Measurements from ENCODE around the gene SLC10A3.
"Not testable (repeated sequence)": the region's sequence is repeated elsewhere in the genome, so short reads cannot be mapped to it uniquely, and the experiment has no call there.

Gene SLC10A3

DNA sequence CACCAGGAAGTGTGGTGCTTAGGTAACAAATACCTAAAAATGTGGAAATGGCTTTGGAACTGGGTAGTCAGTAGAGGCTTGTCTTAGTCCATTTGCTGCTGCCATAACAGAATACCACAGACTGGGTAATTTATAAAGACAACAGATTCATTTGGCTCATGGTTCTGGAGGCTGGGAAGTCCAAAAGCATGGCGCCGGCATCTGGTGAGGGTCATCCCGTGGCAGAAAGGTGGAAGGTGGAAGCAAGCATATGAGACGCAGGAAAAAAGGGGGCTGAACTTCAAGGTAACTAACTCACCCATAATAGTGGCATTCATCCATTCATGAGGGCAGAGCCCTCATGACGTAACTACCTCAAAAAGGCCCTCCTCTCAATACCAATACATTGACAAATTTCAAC is 19.0 kb upstream of the SLC10A3 start:
- no peak for DNase-seq

DNA sequence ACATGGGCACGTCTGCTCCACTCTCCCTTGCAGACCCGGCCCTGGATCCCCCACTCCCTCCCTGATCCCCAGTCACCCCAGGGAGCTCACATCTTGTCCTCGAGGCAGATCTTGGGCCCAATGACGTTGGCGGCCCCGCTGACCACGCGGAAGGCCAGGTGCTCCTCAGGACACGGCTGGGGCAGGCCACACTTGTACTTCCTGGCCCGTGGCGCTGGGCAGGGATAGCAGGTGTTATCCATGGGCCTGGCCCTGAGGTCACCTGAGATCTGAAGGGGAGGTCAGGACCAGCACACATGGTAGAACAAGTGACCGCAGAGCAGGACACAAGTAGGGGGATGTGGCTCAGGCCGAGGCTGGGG is 17.9 kb upstream of the SLC10A3 start:
- DNase-seq: no peak

DNA sequence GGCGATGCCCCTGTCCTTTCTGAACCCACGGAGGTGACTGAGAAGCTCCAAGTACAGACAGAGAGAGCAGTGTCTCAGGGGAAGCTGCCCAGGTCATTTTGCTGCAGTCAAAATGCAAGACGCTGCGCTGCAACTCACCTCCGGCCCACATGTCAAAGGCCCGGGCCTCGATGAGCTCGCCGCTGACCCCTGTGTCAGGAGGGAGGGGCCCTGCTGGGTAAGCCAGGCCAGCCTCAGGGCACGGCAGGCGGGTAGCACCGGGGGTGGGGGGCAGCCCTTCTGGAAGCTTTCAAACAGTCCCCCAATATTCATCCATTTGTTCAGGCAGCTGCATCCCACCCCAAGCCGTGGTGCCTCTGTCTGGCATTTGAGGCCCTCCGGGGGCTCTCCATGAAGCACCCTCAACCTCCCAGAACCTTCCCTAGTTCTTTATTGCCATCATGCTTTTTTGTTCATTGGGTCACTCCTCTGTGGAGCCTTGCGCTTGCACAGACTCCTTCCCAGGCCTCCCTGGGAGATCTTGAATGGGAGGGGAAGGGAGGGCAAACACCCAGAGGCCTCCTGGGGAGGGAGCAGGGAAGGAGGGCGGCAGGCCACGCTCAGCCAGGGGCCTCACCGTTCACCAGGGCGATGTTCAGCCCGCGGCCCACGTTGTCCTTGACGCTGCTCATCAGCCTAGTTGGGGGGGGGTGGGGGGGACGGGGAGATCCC is 17.4 kb upstream of the SLC10A3 start:
- no peak for DNase-seq

DNA sequence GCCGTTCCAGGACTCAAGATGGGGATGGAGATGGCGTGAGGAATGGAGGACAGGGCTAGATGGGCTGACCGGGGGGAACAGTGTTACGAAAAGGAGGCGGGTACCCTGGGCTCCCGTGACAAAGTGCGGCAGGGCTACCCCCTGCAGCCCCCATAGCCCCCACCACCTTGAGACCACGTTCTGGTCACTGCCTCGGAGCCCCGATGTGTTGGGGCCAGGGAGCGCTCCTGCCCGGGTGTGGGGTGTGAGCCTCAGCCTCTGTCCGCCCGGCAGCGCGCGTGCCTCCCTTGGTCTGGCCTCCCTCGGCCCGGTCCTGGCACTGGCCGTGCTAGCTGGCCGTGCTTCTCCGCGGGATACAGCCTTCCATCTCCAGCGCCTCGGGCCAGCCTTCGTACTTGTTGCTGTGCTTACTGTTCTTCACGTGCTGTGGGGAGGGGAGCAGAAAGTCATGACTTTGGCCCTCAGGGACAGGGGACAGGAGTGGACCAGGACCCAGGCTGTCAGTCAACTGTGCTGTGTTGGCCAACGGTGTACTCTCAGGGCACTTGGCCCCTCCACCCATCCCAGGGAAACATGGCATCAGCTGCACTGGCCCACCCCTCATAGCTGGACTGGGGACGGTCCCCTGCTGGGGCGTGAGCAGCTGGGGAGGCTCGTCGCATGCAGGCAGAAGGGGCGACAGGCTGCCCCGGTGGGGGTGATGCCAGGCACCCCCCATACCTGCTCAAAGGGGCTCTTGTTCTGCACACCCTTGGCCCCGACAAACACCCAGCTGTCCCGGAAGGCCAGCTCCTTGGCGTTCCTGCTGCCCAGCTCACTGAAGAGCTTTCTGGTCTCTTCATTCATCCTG is 16.3 kb upstream of the SLC10A3 start:
- no peak for DNase-seq

DNA sequence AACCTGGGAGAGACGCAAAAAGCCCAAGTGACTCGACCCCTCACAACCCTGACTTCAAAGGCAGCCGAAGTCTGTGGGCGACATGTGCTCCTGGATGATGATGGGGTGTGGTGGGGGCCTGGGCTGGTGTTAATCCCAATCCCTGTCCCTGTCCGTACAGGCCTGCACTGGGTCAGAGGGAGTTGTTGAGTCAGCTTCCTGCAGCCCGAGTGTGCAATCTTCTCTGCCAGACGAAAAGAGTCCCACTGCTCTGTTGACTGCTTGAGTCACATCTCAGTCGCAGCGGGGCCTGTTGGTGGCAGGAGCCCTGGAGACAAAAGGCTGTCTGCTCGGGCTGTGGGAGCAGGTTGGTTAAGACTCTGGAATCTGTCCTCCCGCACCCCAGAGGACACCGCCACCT is 15.3 kb upstream of the SLC10A3 start:
- DNase-seq: peak; percentile 89

DNA sequence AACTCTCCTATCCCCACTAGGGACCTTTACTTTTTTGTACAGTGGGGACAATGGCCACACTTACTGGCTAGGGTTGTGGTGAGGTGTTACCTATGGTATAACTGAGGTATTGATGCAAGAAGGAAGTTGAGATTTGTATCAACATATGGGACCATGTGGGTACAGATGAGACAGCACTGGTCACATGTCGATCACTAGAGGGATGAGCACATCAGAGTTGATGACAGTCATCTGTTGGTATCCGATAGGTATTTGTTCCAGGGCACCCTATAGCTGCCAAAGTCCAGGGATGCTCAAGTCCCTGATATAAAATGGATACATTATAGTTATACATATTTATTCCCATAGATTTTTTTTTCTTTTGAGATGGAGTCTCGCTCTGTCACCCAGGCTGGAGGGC is 12.6 kb upstream of the SLC10A3 start:
- DNase-seq: no peak

DNA sequence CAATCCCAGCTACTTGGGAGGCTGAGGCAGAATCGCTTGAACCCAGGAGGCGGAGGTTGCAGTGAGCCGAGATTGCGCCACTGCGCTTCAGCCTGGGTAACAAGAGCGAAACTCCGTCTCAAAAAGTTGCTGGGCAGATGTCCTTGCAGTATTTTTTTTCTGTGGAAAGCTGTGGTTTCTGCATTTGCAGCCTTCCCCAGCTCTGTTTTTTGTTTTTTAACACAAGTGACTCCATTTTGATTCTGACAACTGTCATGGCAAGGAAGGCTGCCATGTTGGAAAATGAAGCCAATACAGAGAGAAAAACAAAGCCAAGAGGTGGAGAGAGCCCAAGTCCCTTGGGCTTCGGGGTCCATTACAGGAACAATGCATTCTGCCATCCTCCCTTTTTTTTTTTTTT is 11.7 kb upstream of the SLC10A3 start:
- DNase-seq: no peak

DNA sequence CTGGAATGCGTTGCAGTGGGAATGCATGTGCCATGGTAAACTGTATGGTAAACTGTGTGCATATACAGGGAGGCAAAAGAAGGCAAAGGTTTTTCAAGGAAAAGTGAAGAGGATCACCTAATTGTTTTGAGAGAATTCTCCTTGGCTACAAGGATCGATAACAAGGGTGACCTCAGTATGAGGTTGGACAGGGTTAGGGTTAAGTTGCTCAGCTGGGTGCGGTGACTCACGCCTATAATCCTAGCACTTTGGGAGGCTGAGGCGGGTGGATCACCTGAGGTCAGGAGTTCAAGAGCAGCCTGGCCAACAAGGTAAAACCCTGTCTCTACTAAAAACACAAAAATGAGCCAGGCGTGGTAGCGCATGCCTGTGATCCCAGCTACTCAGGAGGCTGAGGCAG is 11.0 kb upstream of the SLC10A3 start:
- DNase-seq: not testable (repeated sequence)

DNA sequence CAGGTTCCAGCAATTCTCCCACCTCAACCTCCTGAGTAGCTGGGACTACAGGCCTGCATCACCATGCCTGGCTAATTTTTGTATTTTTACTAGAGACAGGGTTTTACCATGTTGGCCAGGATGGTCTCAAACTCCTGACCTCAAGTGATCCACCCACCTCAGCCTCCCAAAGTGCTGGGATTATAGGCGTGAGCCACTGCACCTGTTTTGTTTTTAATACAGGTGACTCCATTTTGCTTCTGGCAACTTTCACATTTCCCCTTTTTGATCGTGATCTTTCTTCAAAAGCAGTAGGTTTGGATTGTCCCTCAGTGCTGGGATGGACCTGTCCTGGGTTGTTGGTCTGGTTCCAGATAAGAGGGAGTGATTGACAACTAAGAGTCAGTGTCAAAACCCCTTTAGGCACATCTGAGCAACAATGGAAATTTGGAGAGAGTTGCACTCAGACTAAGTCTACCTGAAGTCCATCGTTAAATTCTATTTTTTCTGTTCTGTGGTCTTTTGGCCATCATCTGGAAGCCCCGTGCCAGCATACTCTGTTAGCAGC is 6.2 kb upstream of the SLC10A3 start:
- not testable (repeated sequence) for DNase-seq

DNA sequence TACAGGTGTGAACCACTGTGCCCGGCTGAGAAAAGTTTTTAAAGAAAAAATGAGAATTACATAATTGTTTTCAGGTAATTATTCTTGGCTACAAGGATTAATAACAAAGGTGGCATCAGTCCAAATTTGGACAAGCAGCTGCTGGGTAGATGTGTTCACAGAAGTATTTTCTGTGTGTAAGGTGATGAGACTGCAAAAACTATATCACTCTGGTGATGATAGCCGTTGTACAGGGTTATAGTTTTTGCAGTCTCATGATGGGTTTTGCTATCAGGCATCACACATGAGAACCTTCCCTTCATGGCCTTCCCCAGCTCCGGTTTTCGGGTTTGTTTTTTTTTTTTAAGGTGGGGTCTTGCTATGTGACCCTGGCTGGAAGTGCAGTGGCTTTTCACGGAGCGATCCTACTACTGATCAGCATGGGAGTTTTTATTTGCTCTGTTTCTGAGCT is 5.1 kb upstream of the SLC10A3 start:
- DNase-seq: no peak

DNA sequence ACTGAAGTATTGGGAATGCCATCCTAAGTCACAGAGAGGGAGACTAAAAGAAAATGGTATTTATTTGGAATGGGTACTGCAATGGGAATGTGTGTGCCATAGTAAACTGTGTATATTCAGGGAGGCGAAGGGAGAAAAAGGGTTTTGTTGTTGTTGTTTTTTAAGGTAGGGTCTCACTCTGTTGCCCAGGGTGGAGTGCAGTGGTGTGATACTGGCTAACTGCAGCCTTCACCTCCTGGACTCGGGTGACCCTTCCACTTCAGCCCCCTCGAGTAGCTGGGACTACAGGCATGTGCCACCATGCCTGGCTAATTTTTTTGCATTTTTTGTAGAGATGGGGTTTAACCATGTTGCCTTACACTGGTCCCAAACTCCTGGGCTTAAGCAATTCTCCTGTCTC is 4.3 kb upstream of the SLC10A3 start:
- DNase-seq: no peak

DNA sequence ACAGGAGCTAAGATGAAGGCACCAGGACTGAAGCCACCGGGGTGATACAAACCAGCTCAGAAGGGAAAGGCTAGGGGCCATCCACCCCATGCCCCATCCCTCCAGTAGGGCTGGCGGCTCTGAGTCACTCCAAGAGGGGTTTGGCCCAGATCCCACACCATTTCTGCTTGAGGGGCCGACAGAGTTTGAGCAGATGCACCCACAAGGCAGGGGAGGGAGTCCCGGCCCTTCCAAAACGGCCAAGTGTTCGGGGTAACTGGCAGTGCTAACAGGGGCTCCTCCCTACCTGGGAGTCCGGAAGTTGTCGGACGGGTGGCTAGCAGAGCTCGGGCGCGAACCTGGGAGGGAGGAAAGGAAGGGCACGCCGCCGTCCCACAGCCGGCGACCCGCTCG is 412 bp downstream of the SLC10A3 start:
- DNase-seq: peak; percentile 61

DNA sequence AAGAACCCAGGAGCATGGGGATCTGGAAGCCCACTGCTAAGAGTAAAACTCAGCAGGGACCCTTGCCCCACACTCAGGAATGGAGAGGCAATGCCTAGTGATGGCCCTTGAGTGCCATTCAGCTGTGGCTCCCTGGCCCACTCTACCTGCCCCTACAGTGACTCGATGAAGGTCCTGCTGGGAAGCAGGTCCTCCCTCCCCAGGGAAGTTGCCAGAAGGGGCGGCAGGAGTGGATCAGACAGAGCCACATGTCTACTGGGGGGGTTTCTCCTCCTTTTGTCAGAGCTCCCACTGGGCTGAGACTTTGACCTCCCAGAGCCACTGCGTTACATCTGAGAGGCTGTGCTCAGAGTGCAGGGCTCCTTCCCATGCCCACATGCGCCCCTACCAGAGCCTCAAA is 1.2 kb downstream of the SLC10A3 start:
- peak; percentile 34 for DNase-seq

DNA sequence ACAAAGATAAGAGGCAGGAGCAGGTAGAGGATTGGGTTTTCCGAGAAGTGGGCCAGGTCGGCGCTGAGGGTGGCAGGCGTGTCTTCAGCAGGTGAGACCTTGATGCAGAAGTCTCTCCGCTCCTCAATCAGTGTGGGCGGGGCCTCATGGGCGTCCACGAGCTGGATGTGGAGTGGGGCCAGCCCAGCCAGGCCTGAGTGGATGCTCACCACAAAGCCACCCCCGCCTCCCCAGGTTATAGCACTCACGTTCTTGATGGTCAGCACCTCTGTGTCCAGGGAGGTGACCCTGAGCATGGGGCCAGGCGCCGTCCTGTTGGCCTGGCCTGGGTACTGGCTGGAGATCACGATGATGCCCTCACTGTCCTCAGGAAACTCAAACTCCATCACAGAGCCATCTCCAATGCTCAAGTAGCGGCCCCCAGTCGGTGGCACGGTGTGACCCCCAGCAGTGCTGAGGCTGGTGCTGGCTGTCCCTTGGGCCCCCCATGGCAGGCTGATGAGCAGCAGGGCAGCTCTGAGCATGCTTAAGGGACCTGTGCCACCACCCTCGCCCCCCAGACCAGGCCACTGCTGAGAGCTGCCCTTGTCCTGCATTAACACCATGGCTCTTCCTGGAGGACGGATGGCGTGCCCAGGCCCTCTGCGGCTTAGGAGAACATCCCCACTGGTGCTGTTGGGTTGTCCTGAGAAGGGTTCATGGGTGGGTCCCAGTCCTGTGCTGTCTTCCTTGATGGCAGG is 1.9 kb downstream of the SLC10A3 start:
- DNase-seq: peak; percentile 35

DNA sequence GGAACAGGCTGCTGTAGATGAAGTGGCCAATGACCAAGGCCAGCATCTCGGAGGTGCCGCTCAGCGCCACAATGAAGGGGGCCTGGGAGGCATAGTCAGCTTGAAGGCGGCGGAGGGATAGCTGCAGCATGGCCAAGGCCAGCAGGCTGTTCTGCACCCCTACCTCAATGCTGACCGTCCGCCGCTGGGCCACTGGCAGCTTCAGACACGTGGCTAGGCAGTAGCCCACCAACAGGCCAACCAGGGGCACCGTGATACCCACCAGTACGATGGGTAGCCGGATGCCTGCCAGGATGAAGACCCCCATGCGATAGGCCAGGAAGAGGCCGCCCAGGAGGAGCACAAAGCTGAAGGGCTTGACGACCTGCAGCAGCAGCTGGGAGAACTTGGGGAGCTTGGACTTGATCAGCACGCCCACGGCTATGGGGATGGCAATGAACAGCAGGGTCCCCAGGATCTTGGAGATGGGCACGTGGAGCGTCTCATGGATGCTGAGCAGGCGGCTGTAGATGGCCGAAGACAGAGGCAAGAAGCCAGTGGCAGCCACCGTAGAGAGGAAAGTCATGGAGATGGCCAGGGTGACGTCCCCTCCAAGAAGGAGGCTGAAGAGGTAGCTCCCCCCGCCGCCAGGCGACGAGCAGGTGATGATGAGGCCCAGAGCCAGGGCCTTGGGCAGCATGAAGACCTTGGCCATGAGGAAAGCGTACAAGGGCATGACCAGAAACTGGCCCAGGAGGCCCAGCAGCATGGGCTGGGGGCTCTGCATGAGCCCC is 2.7 kb downstream of the SLC10A3 start:
- DNase-seq: peak; percentile 49

DNA sequence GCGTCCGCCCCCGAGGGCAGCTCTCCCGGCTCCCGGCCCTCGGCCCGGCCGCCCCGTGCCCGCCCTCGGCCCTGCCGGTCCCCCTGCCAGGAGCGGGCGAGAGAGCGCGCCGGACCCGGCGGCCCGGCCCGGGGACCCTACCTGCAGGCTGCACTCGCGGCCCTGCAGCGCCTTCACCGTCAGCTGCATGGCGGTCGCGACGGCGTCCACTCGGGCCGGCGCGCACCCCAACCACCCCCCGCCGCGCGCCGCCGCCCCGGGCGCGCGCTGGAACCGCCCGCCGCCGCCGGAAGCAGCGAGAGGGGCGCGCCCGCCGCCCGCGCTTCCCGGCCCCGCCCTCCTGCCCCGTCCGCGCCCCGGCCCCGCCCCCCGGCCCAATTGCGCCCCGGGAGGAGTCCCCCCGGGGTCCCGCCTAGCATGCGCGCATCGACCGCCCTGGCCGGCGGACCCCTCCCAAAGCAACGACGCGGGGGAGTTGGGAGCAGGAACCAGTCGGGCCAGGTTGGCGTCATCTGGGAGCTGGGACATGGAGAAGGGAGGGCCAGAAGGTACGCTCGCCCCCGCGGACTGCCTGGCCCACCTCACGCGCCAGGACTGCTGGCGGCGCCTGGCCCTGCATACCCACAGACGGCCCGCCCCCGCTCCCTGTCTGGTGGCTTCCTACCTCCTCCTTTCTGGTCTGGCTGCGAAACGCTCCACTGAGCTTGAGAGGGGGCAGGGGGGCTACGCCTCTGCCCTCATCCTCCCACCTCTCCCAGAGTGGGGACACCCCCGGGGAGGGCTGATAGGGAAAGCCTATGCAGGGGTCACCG is 3.8 kb downstream of the SLC10A3 start, which contains the start of gene UBL4A:
UBL4A (minus strand) TSS at position 220 of the 812 bp plus-strand sequence; CDS start at position 189, 31 bp downstream.
- peak; percentile 93 for DNase-seq

DNA sequence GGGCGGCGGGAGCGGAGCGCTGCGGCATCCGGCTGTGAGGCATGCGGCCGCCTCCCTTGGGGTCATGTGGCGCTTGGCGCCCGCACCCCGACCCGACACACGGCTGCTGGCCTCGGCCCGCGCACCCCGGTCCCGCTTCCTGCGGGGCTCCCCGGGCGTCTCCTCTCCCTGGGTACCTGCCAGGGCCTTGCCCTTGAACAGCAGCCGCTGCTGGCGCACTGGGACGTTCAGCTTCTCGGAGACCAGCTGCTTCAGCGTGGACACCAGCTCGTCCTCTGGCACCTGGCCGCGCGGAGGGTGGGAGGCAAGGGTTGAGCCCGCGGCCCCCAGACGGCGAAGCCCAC is 4.4 kb downstream of the SLC10A3 start:
- peak; percentile 57 for DNase-seq

DNA sequence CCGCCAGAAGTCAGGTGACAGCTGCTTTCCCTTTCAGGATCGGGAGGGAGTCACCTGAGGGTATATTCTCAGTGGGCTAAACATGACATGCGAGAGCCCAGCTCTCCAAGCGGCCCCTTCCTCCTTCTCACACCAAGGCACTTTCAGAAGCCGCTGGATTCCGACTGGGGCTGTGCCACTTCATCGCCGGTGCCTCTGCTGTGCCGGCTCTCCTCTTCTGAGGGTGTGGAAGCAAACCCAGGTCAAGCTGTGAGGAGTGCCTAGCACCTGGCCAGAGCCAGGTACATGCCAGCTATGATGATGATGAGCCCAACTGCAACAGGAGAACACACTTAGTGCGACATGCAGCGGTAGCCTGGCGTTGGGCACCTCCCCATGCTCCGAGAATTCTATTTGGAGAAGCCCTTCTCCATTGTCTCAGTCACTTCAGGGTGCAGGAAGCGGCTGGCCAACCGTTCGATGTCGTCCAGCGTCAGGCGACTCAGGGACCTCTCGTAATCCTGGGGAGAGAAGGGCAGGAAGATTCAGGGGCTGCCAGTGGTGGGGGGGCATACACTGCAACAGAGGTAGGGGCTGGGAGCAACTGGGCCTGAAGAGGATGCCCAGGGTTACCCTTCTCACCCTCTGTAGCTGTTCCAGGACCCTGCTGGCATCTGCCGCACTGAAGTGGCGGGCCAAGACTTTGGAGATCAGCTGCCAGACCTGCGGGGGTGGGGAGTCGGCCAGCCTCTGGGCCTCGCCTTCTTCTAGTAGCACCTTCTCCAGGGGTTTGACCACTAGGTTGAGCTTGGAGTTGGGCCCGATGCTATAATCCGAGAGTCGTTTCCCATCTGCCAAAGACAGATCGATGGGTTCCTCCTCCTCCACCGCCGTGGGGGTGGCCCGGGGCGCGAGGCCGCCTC is 5.0 kb downstream of the SLC10A3 start:
- no peak for DNase-seq

DNA sequence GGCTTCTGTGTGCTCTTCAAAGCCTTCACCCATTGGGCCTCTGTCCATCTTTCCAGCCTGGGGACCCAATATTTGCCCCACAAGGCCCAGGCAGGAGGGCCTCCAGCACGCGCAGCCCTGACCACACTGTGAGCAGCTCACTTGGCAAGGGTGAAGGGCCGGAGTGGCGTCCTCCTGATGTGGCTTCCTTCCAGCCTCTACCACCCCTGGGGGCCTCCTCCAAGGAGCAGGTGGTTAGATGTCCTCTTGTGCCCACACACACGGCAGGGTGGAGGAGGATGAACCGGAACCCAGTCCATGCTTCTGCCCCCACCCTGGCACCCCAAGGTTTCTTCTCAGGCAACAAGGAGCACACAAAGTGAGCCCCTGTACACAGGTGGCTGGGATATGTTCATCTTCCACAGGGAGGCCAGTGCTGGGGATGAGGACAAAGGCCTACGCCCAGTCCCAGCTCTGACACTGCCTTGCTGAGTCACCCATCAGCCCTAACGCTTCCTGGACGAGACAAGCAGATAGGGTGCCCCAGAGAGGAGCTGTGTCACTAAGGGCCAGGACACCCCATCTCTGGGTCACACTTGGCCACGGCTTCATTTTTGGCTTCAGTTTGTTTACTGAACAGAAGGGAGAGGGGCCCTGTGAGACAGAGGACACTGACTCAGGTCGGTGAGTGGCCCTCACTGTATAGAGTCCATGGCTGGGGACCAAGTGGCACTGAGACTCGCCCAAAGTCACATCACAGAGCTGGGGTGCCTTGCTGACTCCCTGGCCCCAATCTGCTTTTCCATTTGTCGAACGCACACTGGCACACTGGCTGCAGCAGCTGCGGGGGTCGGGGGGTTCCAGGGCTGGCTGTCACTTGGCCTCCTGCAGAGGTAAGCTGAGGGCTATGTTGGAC is 5.9 kb downstream of the SLC10A3 start:
- no peak for DNase-seq

Measured in islet precursor cell (in vitro differentiated cells).